GM12891 (cell line): ENCODE measurements around the gene KATNA1.

Source experiments
- POLR2A ChIP-seq: IDR thresholded peaks from 2 replicates; pipeline ENCODE4 v1.6.1; 2011; ENCODE audit warnings: low read depth, low read length, control low read depth
- POLR2AphosphoS5 ChIP-seq: IDR thresholded peaks from 2 replicates; pipeline ENCODE4 v1.6.1; 2011; ENCODE audit warnings: low read depth, low read length, control low read depth
- POU2F2 ChIP-seq: IDR thresholded peaks from 2 replicates; pipeline ENCODE4 v1.6.1; 2011; ENCODE audit warnings: low read depth, mild to moderate bottlenecking, control low read depth, low read length, moderate library complexity

DNA sequence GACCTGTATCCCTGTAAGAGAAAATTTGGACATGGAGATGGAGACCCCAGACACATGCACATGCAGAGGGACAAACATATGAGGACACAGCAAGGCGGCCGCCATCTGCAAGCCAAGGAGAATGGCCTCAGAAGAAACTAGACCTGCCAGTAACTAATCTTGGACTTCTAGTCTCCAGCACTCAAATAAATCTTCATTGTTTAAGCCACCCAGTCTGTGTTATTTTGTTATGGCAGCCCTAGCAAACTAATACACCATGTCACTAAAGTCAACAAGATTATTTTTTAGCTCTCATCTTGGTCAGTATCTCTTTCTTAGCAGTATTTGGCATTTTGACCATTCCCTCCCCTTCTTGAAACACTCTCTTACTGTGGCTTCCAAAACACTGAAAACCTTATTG is 42.7 kb upstream of the KATNA1 start:
- TF ChIP-seq POLR2A: no peak
- no peak for TF ChIP-seq POU2F2
- TF ChIP-seq POLR2AphosphoS5: no peak
